ENCODE results near the gene TMEM43. TPM values are rescaled to one million over a fixed set of nuclear protein-coding genes. Genes with fewer than 3 reads are reported as not detected.

The TMEM43 gene
- total and polyA plus RNA-seq, 2 of the 13 experiments (the other 11 are each of a cell fraction or from before 2014, with no cell fraction given): 48.9 to 50.5 TPM

- TF ChIP-seq HNF1A (IDR thresholded peaks at IDR 0.05; ENCODE audit: low read depth): no peak
- no peak for TF ChIP-seq HNF1A (CRISPR knock-in tag; IDR thresholded peaks at IDR 0.05; ENCODE audit: borderline replicate concordance)
- 0 out of 2 replicates have a peak, but pooled peaks have one; percentile 9 for TF ChIP-seq REPIN1 (CRISPR knock-in tag; IDR thresholded peaks at IDR 0.05; ENCODE audit: borderline replicate concordance, low read depth)
- TF ChIP-seq SRSF1 (optimal IDR thresholded peaks at IDR 0.05; ENCODE audit: low read depth, low read length): no peak
- no peak for TF ChIP-seq ZNF562 (CRISPR knock-in tag; IDR thresholded peaks at IDR 0.05; ENCODE audit: borderline replicate concordance)
- TF ChIP-seq HDAC6 (IDR thresholded peaks at IDR 0.05; ENCODE audit: low read depth, low read length): no peak
- TF ChIP-seq ZKSCAN1 (IDR thresholded peaks at IDR 0.05; ENCODE audit: low read length): no peak
- TF ChIP-seq HNRNPH1 (optimal IDR thresholded peaks at IDR 0.05; ENCODE audit: low read depth, low read length): no peak
- TF ChIP-seq HMGXB4 (CRISPR knock-in tag; IDR thresholded peaks at IDR 0.05; ENCODE audit: borderline replicate concordance in 1 of 2, low read depth in 1 of 2): no peak
- no peak for TF ChIP-seq ZNF546 (CRISPR knock-in tag; conservative IDR thresholded peaks at IDR 0.05)
- no peak for TF ChIP-seq ZNF354B (CRISPR knock-in tag; IDR thresholded peaks at IDR 0.05)
- TF ChIP-seq ATF1 (CRISPR knock-in tag; IDR thresholded peaks at IDR 0.05): no peak
- no peak; the same call in 1 of the 2 replicates for TF ChIP-seq NCOA2 (CRISPR knock-in tag; IDR thresholded peaks at IDR 0.05)
- TF ChIP-seq GTF2F1 (IDR thresholded peaks at IDR 0.05; ENCODE audit: low read length): no peak
- no peak for TF ChIP-seq FLYWCH1 (CRISPR knock-in tag; IDR thresholded peaks at IDR 0.05)
- 0 out of 2 replicates have a peak, but pooled peaks have one; percentile 19 for TF ChIP-seq MAZ (IDR thresholded peaks at IDR 0.05; ENCODE audit: borderline replicate concordance, low read depth, low read length)
- no peak for TF ChIP-seq MAZ (CRISPR knock-in tag; IDR thresholded peaks at IDR 0.05; ENCODE audit: low read depth)
- no peak for TF ChIP-seq LRRFIP1 (CRISPR knock-in tag; conservative IDR thresholded peaks at IDR 0.05)
- TF ChIP-seq ZNF703 (CRISPR knock-in tag; IDR thresholded peaks at IDR 0.05; ENCODE audit: borderline replicate concordance): no peak
- TF ChIP-seq KDM3A (CRISPR knock-in tag; IDR thresholded peaks at IDR 0.05; ENCODE audit: low read depth): no peak
- no peak for TF ChIP-seq ZNF660 (CRISPR knock-in tag; IDR thresholded peaks at IDR 0.05; ENCODE audit: borderline replicate concordance, low read depth)
These were observed 633 bp upstream of the TMEM43 start (continued) for GRCh38 chr3:14124223-14124614.
